ENCODE data around the gene TAOK3. TPM values are rescaled to one million over a fixed set of nuclear protein-coding genes. Genes with fewer than 3 reads are reported as not detected.

Gene TAOK3
- total and polyA plus RNA-seq, 3 donors from 2014 or later, result 20.5 to 64.8 (median 51.9) TPM

GRCh38 chr12:118238888-118239287, 133.8 kb downstream of the TAOK3 start:
- 84 to 94% methylated on average over 2 of the region's 2 CpGs for WGBS, 2 donors
- no peaks in the 10 kb centered on the region for H3K9me3 ChIP-seq
- H3K27ac ChIP-seq, result no peak overlapping the region
- no peaks in the 10 kb centered on the region for H3K36me3 ChIP-seq (ENCODE audit: low read depth, missing control alignments)
- no peak for TF ChIP-seq POLR2A (IDR thresholded peaks at IDR 0.05)
- TF ChIP-seq CTCF (IDR thresholded peaks at IDR 0.05), result no peak
- intact Hi-C loops (cut with DNase I; ENCODE audit: low total_unique reads), result no loop called here
- H3K4me3 ChIP-seq, result no peak overlapping the region
- no peak for DNase-seq
- no peaks in the 10 kb centered on the region for H3K27me3 ChIP-seq
- H3K4me1 ChIP-seq, result no peaks in the 10 kb centered on the region

GRCh38 chr12:118237908-118238307, 134.8 kb downstream of the TAOK3 start:
- WGBS, 2 donors, result 72 to 96% methylated on average over 1 of the region's 1 CpG
- H3K27me3 ChIP-seq, result no peaks in the 10 kb centered on the region
- H3K4me1 ChIP-seq, result no peaks in the 10 kb centered on the region
- intact Hi-C loops (cut with DNase I; ENCODE audit: low total_unique reads), result no loop called here
- H3K36me3 ChIP-seq (ENCODE audit: low read depth, missing control alignments), result no peaks in the 10 kb centered on the region
- TF ChIP-seq CTCF (IDR thresholded peaks at IDR 0.05) (no peak), POLR2A (IDR thresholded peaks at IDR 0.05) (no peak)
- H3K9me3 ChIP-seq, result no peaks in the 10 kb centered on the region
- H3K4me3 ChIP-seq, result no peak overlapping the region
- DNase-seq, result no peak
- no peak overlapping the region for H3K27ac ChIP-seq

GRCh38 chr12:118237052-118237665, 135.5 kb downstream of the TAOK3 start:
- TF ChIP-seq CTCF (IDR thresholded peaks at IDR 0.05) (no peak), POLR2A (IDR thresholded peaks at IDR 0.05) (no peak)
- Histone ChIP-seq H3K9me3 (no peaks in the 10 kb centered on the region), H3K36me3 (ENCODE audit: low read depth, missing control alignments) (no peaks in the 10 kb centered on the region), H3K27ac (no peak overlapping the region), H3K4me1 (no peaks in the 10 kb centered on the region), H3K4me3 (no peak overlapping the region), H3K27me3 (no peaks in the 10 kb centered on the region)
- intact Hi-C loops (cut with DNase I; ENCODE audit: low total_unique reads), result no loop called here
- WGBS, 2 donors, result 74 to 77% methylated on average over 1 of the region's 1 CpG
- no peak for DNase-seq

GRCh38 chr12:118220702-118221101, 152.0 kb downstream of the TAOK3 start:
- TF ChIP-seq POLR2A (IDR thresholded peaks at IDR 0.05), result no peak
- TF ChIP-seq CTCF (IDR thresholded peaks at IDR 0.05), result no peak
- Histone ChIP-seq H3K27ac (peak overlapping the region; percentile 37 to 53), H3K36me3 (ENCODE audit: low read depth, missing control alignments) (no peaks in the 10 kb centered on the region), H3K27me3 (no peaks in the 10 kb centered on the region), H3K9me3 (no peaks in the 10 kb centered on the region), H3K4me1 (peaks cover 3% of the 10 kb centered on the region), H3K4me3 (no peak overlapping the region)
- intact Hi-C loops (cut with DNase I; ENCODE audit: low total_unique reads), result no loop called here
- no peak for DNase-seq

GRCh38 chr12:118219772-118220171, 152.9 kb downstream of the TAOK3 start:
- no peaks in the 10 kb centered on the region for H3K36me3 ChIP-seq (ENCODE audit: low read depth, missing control alignments)
- H3K27ac ChIP-seq, result peak overlapping the region; percentile 37 to 53
- H3K9me3 ChIP-seq, result no peaks in the 10 kb centered on the region
- no peaks in the 10 kb centered on the region for H3K27me3 ChIP-seq
- peak; percentile 18 for DNase-seq
- intact Hi-C loops (cut with DNase I; ENCODE audit: low total_unique reads), result no loop called here
- 72 to 76% methylated on average over 7 of the region's 7 CpGs for WGBS, 2 donors
- peaks cover 3% of the 10 kb centered on the region for H3K4me1 ChIP-seq
- no peak overlapping the region for H3K4me3 ChIP-seq
- no peak for TF ChIP-seq CTCF (IDR thresholded peaks at IDR 0.05)
- TF ChIP-seq POLR2A (IDR thresholded peaks at IDR 0.05), result no peak
